Panc1 (cell line): ENCODE results near the gene LYRM4. TPM values are rescaled to one million over a fixed set of nuclear protein-coding genes. Genes with fewer than 3 reads are reported as not detected.
A peak's percentile ranks its signal among the peaks of the same experiment; 100 is the strongest.

ENCODE experiments used
- ATAC-seq: fragments of 200-7000 bp; cut with Tn5 transposase; 2 replicates; pipeline ENCODE4 v1.9.1; 2020; ENCODE audit warnings: mild to moderate bottlenecking, moderate library complexity
- BruUV-seq: library from RNA; stranded (reverse); fragments of 400-500 nt; replicated peaks from 2 replicates; lab custom pipeline; 2021; lab: Mats Ljungman, UMichigan
- CTCF ChIA-PET: fragments of 300-600 bp; sonication (Branson Sonifier 250); formaldehyde crosslinking; loops from one replicate; lab custom pipeline; 2022; ENCODE audit warnings: antibody characterized with exemption; lab: Charles Lee
- POLR2A ChIA-PET: fragments of 300-600 bp; sonication (Branson Sonifier 250); formaldehyde crosslinking; loops from one replicate; lab custom pipeline; 2022; ENCODE audit warnings: antibody characterized with exemption; lab: Charles Lee
- DNase-seq: peaks from one replicate; pipeline ENCODE4 v3.0.0-alpha.2; 2010; ENCODE audit warnings: low read depth, low spot score
- H3K27ac ChIP-seq: 2 replicates; pipeline ENCODE4 v1.5.1; 2011; ENCODE audit warnings: mild to moderate bottlenecking, low read length, inconsistent platforms
- H3K27me3 ChIP-seq: fragments of 200-500 bp; sonication (Bioruptor generic); 2 replicates; pipeline ENCODE4 v1.6.0; 2014; ENCODE audit warnings: low read length, inconsistent platforms; ENCODE audit not compliant: control insufficient read depth, insufficient read depth
- H3K36me3 ChIP-seq: fragments of 200-500 bp; sonication (Bioruptor generic); 2 replicates; pipeline ENCODE4 v1.5.1; 2014; ENCODE audit warnings: inconsistent platforms, mild to moderate bottlenecking, low read length, moderate library complexity; ENCODE audit not compliant: control insufficient read depth, insufficient read depth
- H3K4me1 ChIP-seq: 2 replicates; pipeline ENCODE4 v1.5.1; 2011; ENCODE audit warnings: inconsistent platforms, mild to moderate bottlenecking, low read length, moderate library complexity; ENCODE audit not compliant: control insufficient read depth, insufficient read depth
- H3K4me3 ChIP-seq, 2 experiments: 2 replicates each; pipeline ENCODE4 v1.5.1; 2011 to 2012; ENCODE audit warnings: low read depth in 2 of 2, low read length in 2 of 2, mild to moderate bottlenecking in 2 of 2, inconsistent platforms in 1 of 2, moderate library complexity in 1 of 2
- H3K9me3 ChIP-seq: fragments of 200-500 bp; sonication (Bioruptor generic); 2 replicates; pipeline ENCODE4 v1.5.1; 2014; ENCODE audit warnings: low read depth, mild to moderate bottlenecking, inconsistent platforms, low read length, moderate library complexity; ENCODE audit not compliant: control insufficient read depth, insufficient read depth
- POLR2AphosphoS5 ChIP-seq: IDR thresholded peaks from 2 replicates; pipeline ENCODE4 v1.6.1; 2012; ENCODE audit warnings: mild to moderate bottlenecking, low read depth, low read length, moderate library complexity
- SIN3A ChIP-seq: IDR thresholded peaks from 2 replicates; pipeline ENCODE4 v1.6.1; 2012; ENCODE audit warnings: low read depth, mild to moderate bottlenecking, low read length, moderate library complexity, borderline replicate concordance; ENCODE audit not compliant: insufficient read depth
- TCF7L2 ChIP-seq: IDR thresholded peaks from 2 replicates; pipeline ENCODE4 v1.6.1; 2011; ENCODE audit warnings: mild to moderate bottlenecking, low read depth, low read length, inconsistent platforms
- in situ Hi-C: cut with HindIII; loops from 2 replicates; pipeline ENCODE4 v1.10.0; 2016; ENCODE audit warnings: low sequenced_read_pairs, low pct_unique_long_range_greater_than_20kb
- intact Hi-C: fragments of 100-400 bp; cut with micrococcal nuclease; formaldehyde crosslinking; loops from one replicate; pipeline ENCODE4 v1.10.0; 2022; ENCODE audit not compliant: unreplicated experiment
- total RNA-seq: library from RNA; stranded (reverse); gene quantifications from one replicate; pipeline ENCODE4 v1.2.1, GENCODE V29; 2021; ENCODE audit not compliant: unreplicated experiment
- TF ChIP-seq, protein P1 (sequence below), 2 experiments: IDR thresholded peaks; 2 replicates each; pipeline ENCODE4 v1.6.1; 2011 to 2012; ENCODE audit warnings: low read depth in 2 of 2, control low read depth in 1 of 2, low read length in 1 of 2, mild to moderate bottlenecking in 1 of 2, moderate library complexity in 1 of 2; ENCODE audit not compliant: insufficient read depth in 1 of 2
- TF ChIP-seq, protein P2 (sequence below): fragments of 450-650 bp; IDR thresholded peaks from 2 replicates; pipeline ENCODE4 v1.5.1; 2017; ENCODE audit warnings: mild to moderate bottlenecking

LYRM4 gene
- total RNA-seq, 1 experiment from 2014 or later = 27.4 TPM

GRCh38 chr6:5083813-5084359 lies 176.9 kb downstream of the LYRM4 start:
- no peaks in the 10 kb centered on the region for H3K4me1 ChIP-seq
- H3K4me3 ChIP-seq = peak overlapping the region; percentile 48 to 61
- no peaks in the 10 kb centered on the region for H3K9me3 ChIP-seq
- no peak for DNase-seq
- ChIA-PET POLR2A (no interaction called here), CTCF (no interaction called here)
- no peaks in the 10 kb centered on the region for H3K36me3 ChIP-seq
- TF ChIP-seq, protein P1, sequence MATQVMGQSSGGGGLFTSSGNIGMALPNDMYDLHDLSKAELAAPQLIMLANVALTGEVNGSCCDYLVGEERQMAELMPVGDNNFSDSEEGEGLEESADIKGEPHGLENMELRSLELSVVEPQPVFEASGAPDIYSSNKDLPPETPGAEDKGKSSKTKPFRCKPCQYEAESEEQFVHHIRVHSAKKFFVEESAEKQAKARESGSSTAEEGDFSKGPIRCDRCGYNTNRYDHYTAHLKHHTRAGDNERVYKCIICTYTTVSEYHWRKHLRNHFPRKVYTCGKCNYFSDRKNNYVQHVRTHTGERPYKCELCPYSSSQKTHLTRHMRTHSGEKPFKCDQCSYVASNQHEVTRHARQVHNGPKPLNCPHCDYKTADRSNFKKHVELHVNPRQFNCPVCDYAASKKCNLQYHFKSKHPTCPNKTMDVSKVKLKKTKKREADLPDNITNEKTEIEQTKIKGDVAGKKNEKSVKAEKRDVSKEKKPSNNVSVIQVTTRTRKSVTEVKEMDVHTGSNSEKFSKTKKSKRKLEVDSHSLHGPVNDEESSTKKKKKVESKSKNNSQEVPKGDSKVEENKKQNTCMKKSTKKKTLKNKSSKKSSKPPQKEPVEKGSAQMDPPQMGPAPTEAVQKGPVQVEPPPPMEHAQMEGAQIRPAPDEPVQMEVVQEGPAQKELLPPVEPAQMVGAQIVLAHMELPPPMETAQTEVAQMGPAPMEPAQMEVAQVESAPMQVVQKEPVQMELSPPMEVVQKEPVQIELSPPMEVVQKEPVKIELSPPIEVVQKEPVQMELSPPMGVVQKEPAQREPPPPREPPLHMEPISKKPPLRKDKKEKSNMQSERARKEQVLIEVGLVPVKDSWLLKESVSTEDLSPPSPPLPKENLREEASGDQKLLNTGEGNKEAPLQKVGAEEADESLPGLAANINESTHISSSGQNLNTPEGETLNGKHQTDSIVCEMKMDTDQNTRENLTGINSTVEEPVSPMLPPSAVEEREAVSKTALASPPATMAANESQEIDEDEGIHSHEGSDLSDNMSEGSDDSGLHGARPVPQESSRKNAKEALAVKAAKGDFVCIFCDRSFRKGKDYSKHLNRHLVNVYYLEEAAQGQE (IDR thresholded peaks at IDR 0.05; ENCODE audit: insufficient read depth in 1 of 2, low read depth in 2 of 2, low read length in 1 of 2) = no peak
- TF ChIP-seq, protein P2, sequence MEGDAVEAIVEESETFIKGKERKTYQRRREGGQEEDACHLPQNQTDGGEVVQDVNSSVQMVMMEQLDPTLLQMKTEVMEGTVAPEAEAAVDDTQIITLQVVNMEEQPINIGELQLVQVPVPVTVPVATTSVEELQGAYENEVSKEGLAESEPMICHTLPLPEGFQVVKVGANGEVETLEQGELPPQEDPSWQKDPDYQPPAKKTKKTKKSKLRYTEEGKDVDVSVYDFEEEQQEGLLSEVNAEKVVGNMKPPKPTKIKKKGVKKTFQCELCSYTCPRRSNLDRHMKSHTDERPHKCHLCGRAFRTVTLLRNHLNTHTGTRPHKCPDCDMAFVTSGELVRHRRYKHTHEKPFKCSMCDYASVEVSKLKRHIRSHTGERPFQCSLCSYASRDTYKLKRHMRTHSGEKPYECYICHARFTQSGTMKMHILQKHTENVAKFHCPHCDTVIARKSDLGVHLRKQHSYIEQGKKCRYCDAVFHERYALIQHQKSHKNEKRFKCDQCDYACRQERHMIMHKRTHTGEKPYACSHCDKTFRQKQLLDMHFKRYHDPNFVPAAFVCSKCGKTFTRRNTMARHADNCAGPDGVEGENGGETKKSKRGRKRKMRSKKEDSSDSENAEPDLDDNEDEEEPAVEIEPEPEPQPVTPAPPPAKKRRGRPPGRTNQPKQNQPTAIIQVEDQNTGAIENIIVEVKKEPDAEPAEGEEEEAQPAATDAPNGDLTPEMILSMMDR = no peak
- TF ChIP-seq POLR2AphosphoS5 = no peak
- TF ChIP-seq TCF7L2 = no peak
- no peak for TF ChIP-seq SIN3A
- no peak overlapping the region for H3K27ac ChIP-seq
- H3K27me3 ChIP-seq = no peaks in the 10 kb centered on the region; the same call in 1 of the 2 replicates
- intact Hi-C loops (no loop called here), in situ Hi-C loops (no loop called here)
- BruUV-seq = no TSS peak
- ATAC-seq = no peak

- intact Hi-C loops = no loop called here
- no peaks in the 10 kb centered on the region for H3K9me3 ChIP-seq
- in situ Hi-C loops = no loop called here
- no peak overlapping the region for H3K4me3 ChIP-seq
- TF ChIP-seq SIN3A = no peak
- TF ChIP-seq POLR2AphosphoS5 = no peak
- TF ChIP-seq, protein P1 (IDR thresholded peaks at IDR 0.05; ENCODE audit: insufficient read depth in 1 of 2, low read depth in 2 of 2, low read length in 1 of 2) = no peak
- TF ChIP-seq, protein P2 = no peak
- TF ChIP-seq TCF7L2 = no peak
- H3K27ac ChIP-seq = no peak overlapping the region
- H3K4me1 ChIP-seq = no peaks in the 10 kb centered on the region
- POLR2A ChIA-PET = no interaction called here
- ATAC-seq (no peak), DNase-seq (no peak)
- CTCF ChIA-PET = no interaction called here
- H3K36me3 ChIP-seq = no peaks in the 10 kb centered on the region
- BruUV-seq = no TSS peak
- no peaks in the 10 kb centered on the region; the same call in 1 of the 2 replicates for H3K27me3 ChIP-seq
Measured at GRCh38 chr6:5083307-5083583, 177.5 kb downstream of the LYRM4 start.
